COLO829 (cell line): Measurements from ENCODE around the gene ALKAL2.
"Not testable (repeated sequence)": the region's sequence is repeated elsewhere in the genome, so short reads cannot be mapped to it uniquely, and the experiment has no call there.

Source experiments
- DNase-seq: peaks from one replicate; pipeline ENCODE4 v3.0.0; 2012; ENCODE audit warnings: low spot score

ALKAL2 gene

GRCh38 chr2:287911-288757, at the start of gene ALKAL2:
Gene ALKAL2 (minus strand): TSS chr2:288091. CDS start chr2:287835, 256 bp downstream.
- no peak for DNase-seq

- DNase-seq, result not testable (repeated sequence)
These were observed 49.1 kb upstream of the ALKAL2 start for GRCh38 chr2:336949-337348.

GRCh38 chr2:336360-336759, 48.5 kb upstream of the ALKAL2 start:
- DNase-seq, result no peak

GRCh38 chr2:332592-332991, 44.7 kb upstream of the ALKAL2 start:
- no peak for DNase-seq

- DNase-seq, result no peak
These were observed 40.9 kb upstream of the ALKAL2 start for GRCh38 chr2:328761-329160.

DNA sequence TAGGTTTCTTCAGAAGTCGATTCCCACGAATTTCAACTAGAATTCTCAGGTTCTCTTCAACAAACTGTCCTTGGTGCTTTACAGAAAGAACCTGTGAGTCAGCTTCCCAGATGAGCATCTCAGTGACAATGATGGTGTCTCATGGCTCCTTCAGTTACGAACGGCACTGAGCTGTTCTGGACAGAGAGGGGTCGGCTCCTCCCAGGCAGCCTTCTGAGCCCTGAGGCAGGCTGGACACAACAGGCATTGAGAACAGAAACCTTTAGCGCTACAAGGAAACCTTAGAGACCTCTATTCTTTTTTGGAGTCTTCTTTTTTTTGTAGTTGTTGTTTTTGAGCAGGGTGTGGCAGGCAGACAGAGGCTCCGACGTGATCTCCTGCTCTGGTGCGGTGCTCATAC, 35.1 kb upstream of the ALKAL2 start:
- no peak for DNase-seq

DNA sequence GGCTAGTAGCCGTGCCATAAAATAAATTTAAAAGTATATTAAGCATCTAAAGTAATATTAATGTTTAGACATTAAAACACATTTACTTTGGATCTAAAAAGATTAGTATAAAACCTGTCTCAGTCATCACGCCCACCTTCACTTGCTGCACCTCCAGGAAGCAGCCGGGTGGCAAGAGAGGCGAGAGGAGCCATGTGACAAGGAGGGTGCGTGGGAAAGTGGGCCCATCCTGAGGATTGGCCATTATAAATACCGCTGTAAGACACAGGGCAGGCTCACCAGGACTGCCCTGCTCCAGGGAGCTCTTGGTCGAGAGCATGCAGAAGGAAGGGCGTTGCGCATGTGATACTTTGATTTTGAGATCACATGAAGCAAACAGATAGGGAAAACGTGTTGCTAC, 34.4 kb upstream of the ALKAL2 start:
- DNase-seq, result no peak

- no peak for DNase-seq
These were observed 32.7 kb upstream of the ALKAL2 start for GRCh38 chr2:320561-320960.

GRCh38 chr2:319059-319600, 31.2 kb upstream of the ALKAL2 start:
- no peak for DNase-seq

DNA sequence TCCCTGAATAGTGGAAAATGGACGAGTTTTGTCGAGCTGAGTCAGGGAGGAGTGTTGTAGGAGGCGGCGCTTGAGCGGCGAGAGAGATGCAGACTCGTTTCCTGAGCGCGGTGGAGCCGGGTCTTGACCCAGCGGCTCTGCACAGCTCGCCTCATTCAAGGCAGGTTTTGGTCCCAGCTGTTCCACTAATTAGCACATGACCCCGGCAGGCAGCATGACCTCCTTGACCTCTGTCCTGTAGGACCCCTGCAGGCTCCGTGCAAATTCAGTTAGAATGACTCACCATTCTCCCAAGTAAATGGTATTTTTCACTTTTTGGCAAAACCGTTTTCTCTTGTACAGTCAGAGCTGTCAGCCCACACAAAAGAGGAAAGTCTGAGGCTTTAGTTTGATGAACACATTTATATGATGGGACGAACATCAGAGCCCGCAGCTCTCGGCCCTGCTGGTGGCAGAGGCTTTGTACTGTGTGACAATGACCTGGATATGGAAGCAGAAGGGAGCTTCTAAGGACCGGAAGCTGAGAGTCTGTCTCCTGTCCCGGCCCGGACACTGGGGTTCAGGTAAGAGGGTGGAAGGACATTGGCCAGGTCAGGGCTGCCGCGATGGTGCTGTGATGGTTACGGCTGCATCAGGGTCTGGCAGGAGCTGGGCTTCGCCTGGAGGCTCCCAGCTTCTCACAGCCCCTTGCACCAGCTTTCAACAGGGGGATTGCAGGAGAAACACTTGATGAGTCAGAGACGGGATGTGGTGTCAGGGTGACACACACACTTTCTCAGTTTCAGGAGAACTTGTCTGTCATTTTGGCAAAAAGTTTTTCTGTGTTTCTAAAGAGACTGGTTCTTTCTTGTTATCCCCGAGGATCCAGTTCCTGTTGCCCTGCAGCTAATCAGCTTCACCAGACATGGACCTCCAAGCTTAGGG, 29.9 kb upstream of the ALKAL2 start:
- DNase-seq, result no peak

DNA sequence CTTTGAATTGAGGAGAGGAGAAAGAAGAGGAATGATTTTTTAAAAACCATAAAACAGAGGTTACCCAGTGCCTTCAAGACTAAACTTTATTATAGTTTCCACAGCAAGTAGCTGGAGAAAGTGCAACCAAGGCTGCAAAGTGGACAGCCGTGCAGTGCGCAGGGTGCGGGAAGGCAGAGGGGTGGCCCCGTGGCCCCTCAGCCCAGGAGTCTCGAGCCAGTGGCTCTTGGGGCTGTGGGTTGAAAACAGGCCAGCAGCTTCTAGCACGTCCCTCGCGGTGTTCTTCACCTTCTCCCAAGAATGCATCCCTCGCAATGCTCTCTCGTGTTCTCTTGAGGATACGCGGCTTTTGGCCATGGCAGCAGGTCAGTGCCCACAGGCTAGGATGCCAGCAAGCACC, 28.5 kb upstream of the ALKAL2 start:
- no peak for DNase-seq

- DNase-seq, result not testable (repeated sequence)
These were observed 28.0 kb upstream of the ALKAL2 start for GRCh38 chr2:315925-316324.

GRCh38 chr2:314561-315336, 26.9 kb upstream of the ALKAL2 start:
- no peak for DNase-seq

DNA sequence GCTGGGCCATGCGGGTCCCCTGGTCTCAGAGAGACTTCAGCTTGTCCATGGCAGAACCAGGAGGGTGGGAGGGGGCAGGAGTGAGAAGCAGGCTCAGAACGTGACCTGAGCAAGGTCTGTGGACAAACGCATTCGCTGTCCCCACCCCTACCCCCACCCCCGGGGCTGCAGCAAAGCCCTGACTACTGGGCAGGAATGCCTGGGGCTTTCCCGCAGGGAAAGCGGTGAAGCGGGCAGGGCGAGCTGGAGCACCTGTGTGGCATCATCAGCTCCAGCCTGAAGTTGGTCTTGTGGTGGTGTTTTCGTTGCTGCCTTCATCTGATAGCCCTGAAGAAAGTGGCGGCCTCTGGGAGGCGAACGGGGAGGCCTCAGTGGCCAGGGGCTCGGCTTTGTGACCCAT, 26.1 kb upstream of the ALKAL2 start:
- no peak for DNase-seq

DNA sequence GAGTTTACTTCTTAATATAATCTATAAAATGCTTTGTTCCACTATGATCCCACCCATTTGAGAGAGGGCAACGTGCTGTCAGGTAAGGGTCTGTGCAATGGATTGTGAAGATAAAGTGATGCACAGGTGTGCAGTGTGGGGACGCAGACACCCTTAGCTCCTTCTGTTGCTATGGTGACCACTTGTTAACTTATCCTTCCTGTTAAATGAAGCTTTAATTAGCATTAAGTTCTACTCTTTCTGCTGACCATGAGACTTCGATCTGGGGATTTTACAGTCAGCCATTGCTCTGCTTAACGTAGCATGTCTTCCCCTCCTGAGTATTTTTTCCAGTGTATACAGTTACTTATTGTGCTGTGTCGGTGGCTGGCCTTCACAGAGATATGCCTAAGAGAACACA, 23.1 kb upstream of the ALKAL2 start:
- no peak for DNase-seq

DNA sequence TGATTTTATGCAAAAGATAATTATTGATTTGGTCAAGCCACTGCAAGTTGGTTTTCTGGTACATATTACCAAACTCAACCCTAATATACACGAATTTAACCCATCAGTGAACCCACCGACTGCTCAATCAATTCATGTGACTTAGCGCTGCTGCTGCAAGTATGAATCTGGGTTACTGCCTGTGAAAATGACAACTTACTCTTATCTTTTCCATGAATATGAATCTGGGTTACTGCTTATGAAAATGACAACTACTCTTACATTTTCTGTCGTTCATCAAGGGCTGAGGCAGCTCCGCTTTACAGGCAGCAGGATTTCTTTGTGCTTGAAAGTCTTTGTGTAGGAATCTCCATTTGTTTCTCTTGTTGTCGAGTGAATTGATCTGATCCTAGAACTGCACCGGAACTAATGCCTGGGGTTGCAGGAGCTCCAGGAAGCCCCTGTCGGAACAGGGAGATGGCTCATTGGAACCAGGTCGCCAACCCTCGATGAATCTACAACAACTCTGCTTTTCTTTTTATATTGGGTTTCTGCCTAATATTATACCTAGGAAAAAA, 22.1 kb upstream of the ALKAL2 start:
- no peak for DNase-seq

GRCh38 chr2:309148-309953, 21.5 kb upstream of the ALKAL2 start:
- DNase-seq, result no peak

GRCh38 chr2:305366-305765, 17.5 kb upstream of the ALKAL2 start:
- DNase-seq, result no peak

GRCh38 chr2:296354-296753, 8.5 kb upstream of the ALKAL2 start:
- no peak for DNase-seq

GRCh38 chr2:295090-295489, 7.2 kb upstream of the ALKAL2 start:
- DNase-seq, result no peak
